Keratinocyte (primary cell): ENCODE results near the gene AFAP1L2. TPM values are rescaled to one million over a fixed set of nuclear protein-coding genes. Genes with fewer than 3 reads are reported as not detected.

Source experiments
- DNase-seq: peaks from one replicate; pipeline ENCODE4 v3.0.0-alpha.2; 2011; ENCODE audit warnings: low read depth, missing footprints, low spot score
- FAIRE-seq: peaks from 2 replicates; lab custom pipeline; 2011; peaks lifted over from hg19 to GRCh38; lab: Jason Lieb, UNC
- H2AFZ ChIP-seq: 2 replicates; pipeline ENCODE4 v1.6.0; 2012; ENCODE audit warnings: low read length, control low read depth, inconsistent platforms; ENCODE audit not compliant: control insufficient read depth
- H3K27ac ChIP-seq: 2 replicates; pipeline ENCODE4 v1.5.1; 2011; ENCODE audit warnings: low read length; ENCODE audit not compliant: control insufficient read depth, insufficient read depth
- H3K27me3 ChIP-seq: 3 replicates; pipeline ENCODE4 v1.6.0; 2011; ENCODE audit warnings: low read length; ENCODE audit not compliant: control insufficient read depth, insufficient read depth; ENCODE audit errors: extremely low read depth
- H3K36me3 ChIP-seq, 2 experiments: 2 replicates in 1 of 2; 3 replicates in 1 of 2; pipeline ENCODE4 v1.5.1; 2011; ENCODE audit warnings: low read length in 2 of 2, mild to moderate bottlenecking in 1 of 2; ENCODE audit not compliant: control insufficient read depth in 2 of 2, insufficient read depth in 2 of 2; ENCODE audit errors: extremely low read depth in 1 of 2
- H3K4me1 ChIP-seq: 3 replicates; pipeline ENCODE4 v1.5.1; 2011; ENCODE audit warnings: low read length; ENCODE audit not compliant: control insufficient read depth, insufficient read depth; ENCODE audit errors: extremely low read depth
- H3K4me2 ChIP-seq: 3 replicates; pipeline ENCODE4 v1.6.0; 2011; ENCODE audit warnings: low read depth, low read length; ENCODE audit not compliant: control insufficient read depth, insufficient read depth; ENCODE audit errors: extremely low read depth
- H3K4me3 ChIP-seq, 3 experiments: fragments of 200-600 bp in 1 of 3; sonication (generic) in 1 of 3; 2 replicates in 2 of 3; 3 replicates in 1 of 3; pipeline ENCODE4 v1.5.1; 2011 to 2016; ENCODE audit warnings: low read length in 3 of 3, mild to moderate bottlenecking in 3 of 3, control low read depth in 2 of 3, inconsistent platforms in 1 of 3, low read depth in 1 of 3, mixed read lengths in 1 of 3, mixed run types in 1 of 3, moderate library complexity in 1 of 3; ENCODE audit not compliant: control insufficient read depth in 2 of 3, insufficient read depth in 2 of 3; ENCODE audit errors: extremely low read depth in 1 of 3
- H3K79me2 ChIP-seq: 2 replicates; pipeline ENCODE4 v1.6.0; 2012; ENCODE audit warnings: low read length; ENCODE audit not compliant: control insufficient read depth, insufficient read depth
- H3K9ac ChIP-seq: 3 replicates; pipeline ENCODE4 v1.6.0; 2011; ENCODE audit warnings: low read length; ENCODE audit not compliant: control insufficient read depth, insufficient read depth; ENCODE audit errors: extremely low read depth
- H3K9me1 ChIP-seq: 3 replicates; pipeline ENCODE4 v1.6.0; 2011; ENCODE audit warnings: low read length; ENCODE audit not compliant: control insufficient read depth, insufficient read depth; ENCODE audit errors: extremely low read depth
- H3K9me3 ChIP-seq: 2 replicates; pipeline ENCODE4 v1.5.1; 2012; ENCODE audit warnings: low read depth, low read length; ENCODE audit not compliant: control insufficient read depth
- H4K20me1 ChIP-seq: 3 replicates; pipeline ENCODE4 v1.6.0; 2011; ENCODE audit warnings: low read length; ENCODE audit not compliant: control insufficient read depth, insufficient read depth; ENCODE audit errors: extremely low read depth
- CTCF ChIP-seq, 3 experiments: IDR thresholded peaks in 1 of 3; conservative IDR thresholded peaks in 1 of 3; optimal IDR thresholded peaks in 1 of 3; 2 replicates in 2 of 3; 3 replicates in 1 of 3; pipeline versions ENCODE3 to v1.5.1; 2011; ENCODE audit warnings: low read length in 3 of 3, mild to moderate bottlenecking in 3 of 3, moderate library complexity in 2 of 3, control low read depth in 1 of 3, inconsistent platforms in 1 of 3; ENCODE audit not compliant: insufficient read depth in 2 of 3; ENCODE audit errors: extremely low read depth in 1 of 3
- EZH2 ChIP-seq: IDR thresholded peaks from one replicate; pipeline ENCODE4 v1.6.1; 2012; ENCODE audit warnings: inconsistent platforms, mild to moderate bottlenecking, low read length, moderate library complexity
- dilution Hi-C: fragments of 300-500 bp; cut with MboI; formaldehyde crosslinking; loops from one replicate; pipeline ENCODE4 v1.7.0; 2020; ENCODE audit warnings: low sequenced_read_pairs; ENCODE audit not compliant: extremely low pct_ligation_motif_present
- polyA plus RNA-seq, 5 experiments: library from polyadenylated mRNA; depleted of rRNA in 3 of 5; stranded (reverse) in 3 of 5; stranded (forward) in 1 of 5; unstranded in 1 of 5; fragments of >200 nt; gene quantifications; 1 replicate in 1 of 5; 2 replicates in 3 of 5; 3 replicates in 1 of 5; pipeline versions ENCODE4 v1.2.1 to v1.2.3, GENCODE V29; 2011 to 2012; ENCODE audit warnings: missing spikeins in 2 of 5, low read depth in 1 of 5, low replicate concordance in 1 of 5

AFAP1L2 gene
- polyA plus RNA-seq, 1 donor (not counting 4 experiments of a cell fraction or from before 2014, with no cell fraction given), result 40.4 TPM

- dilution Hi-C loops, result no loop called here
- H3K27me3 ChIP-seq, result no peaks in the 10 kb centered on the region
- no peaks in the 10 kb centered on the region for H4K20me1 ChIP-seq
- H3K79me2 ChIP-seq, result no peaks in the 10 kb centered on the region
- no peak overlapping the region for H3K9ac ChIP-seq
- peaks cover 18% of the 10 kb centered on the region for H3K4me1 ChIP-seq
- H3K4me3 ChIP-seq, result no peak overlapping the region
- TF ChIP-seq EZH2, result no peak
- TF ChIP-seq CTCF (optimal IDR thresholded peaks at IDR 0.05 in 1 of 3, IDR thresholded peaks at IDR 0.05 in 1 of 3, conservative IDR thresholded peaks at IDR 0.05 in 1 of 3; ENCODE audit: extremely low read depth in 1 of 3, insufficient read depth in 2 of 3, low read length in 3 of 3), result no peak
- H3K27ac ChIP-seq, result no peak overlapping the region
- no peak for DNase-seq
- no peaks in the 10 kb centered on the region for H3K9me1 ChIP-seq
- H3K36me3 ChIP-seq, result peaks cover 17 to 38% of the 10 kb centered on the region in 2 experiments
- no peaks in the 10 kb centered on the region for H3K9me3 ChIP-seq
- FAIRE-seq, result no peak
- no peak overlapping the region for H2AFZ ChIP-seq
- no peak overlapping the region for H3K4me2 ChIP-seq
Observed at GRCh38 chr10:114308531-114309363, 95.6 kb downstream of the AFAP1L2 start.

- H3K4me3 ChIP-seq, result no peak overlapping the region
- no peak overlapping the region for H3K9ac ChIP-seq
- TF ChIP-seq CTCF (optimal IDR thresholded peaks at IDR 0.05 in 1 of 3, IDR thresholded peaks at IDR 0.05 in 1 of 3, conservative IDR thresholded peaks at IDR 0.05 in 1 of 3; ENCODE audit: extremely low read depth in 1 of 3, insufficient read depth in 2 of 3, low read length in 3 of 3) (no peak), EZH2 (no peak)
- FAIRE-seq, result no peak
- peaks cover 18% of the 10 kb centered on the region for H3K4me1 ChIP-seq
- H3K9me3 ChIP-seq, result no peaks in the 10 kb centered on the region
- no peaks in the 10 kb centered on the region for H3K79me2 ChIP-seq
- dilution Hi-C loops, result no loop called here
- no peak overlapping the region for H3K4me2 ChIP-seq
- H2AFZ ChIP-seq, result no peak overlapping the region
- no peaks in the 10 kb centered on the region for H3K9me1 ChIP-seq
- H4K20me1 ChIP-seq, result no peaks in the 10 kb centered on the region
- H3K36me3 ChIP-seq, result peaks cover 11 to 29% of the 10 kb centered on the region in 2 experiments
- DNase-seq, result no peak
- H3K27me3 ChIP-seq, result no peaks in the 10 kb centered on the region
- no peak overlapping the region for H3K27ac ChIP-seq
Observed at GRCh38 chr10:114307731-114308130, 96.6 kb downstream of the AFAP1L2 start.
